Measurements from ENCODE around the gene MYL9. TPM values are rescaled to one million over a fixed set of nuclear protein-coding genes. Genes with fewer than 3 reads are reported as not detected.
A peak's percentile ranks its signal among the peaks of the same experiment; 100 is the strongest.

The MYL9 gene
- total and polyA plus RNA-seq, 2 of the 4 experiments (the other 2 are of a cell fraction): 97.5 to 425 TPM

GRCh38 chr20:36546111-36546736, 4.9 kb downstream of the MYL9 start:
- no peak overlapping the region for H2BK120ac ChIP-seq (ENCODE audit: low read depth, low read length)
- peak overlapping the region; percentile 69 for H2AK9ac ChIP-seq (replicated peaks; ENCODE audit: low read depth, low read length, poor library complexity)
- no peak overlapping the region for H2BK5ac ChIP-seq (ENCODE audit: low read depth, low read length, poor library complexity, severe bottlenecking)
- H3K9me1 ChIP-seq (ENCODE audit: insufficient read depth, low read length): peaks cover 21% of the 10 kb centered on the region
- H3K4me3 ChIP-seq (ENCODE audit: insufficient read depth, low read depth, low read length): no peak overlapping the region
- POLR2A ChIA-PET (ENCODE audit: unreplicated experiment): no interaction called here
- H2AK5ac ChIP-seq (ENCODE audit: low read depth, low read length): no peak overlapping the region
- DNase-seq (no peak), ATAC-seq (ENCODE audit: low read depth) (no peak)
- no peak overlapping the region for H4K91ac ChIP-seq (ENCODE audit: insufficient read depth, low read depth, low read length)
- H2AFZ ChIP-seq (replicated peaks; ENCODE audit: low read length, poor library complexity): no peak overlapping the region
- H3K27me3 ChIP-seq (ENCODE audit: control insufficient read depth, insufficient read depth, low read length): no peaks in the 10 kb centered on the region
- intact Hi-C loops (cut with micrococcal nuclease): no loop called here
- no peak overlapping the region for H3K4ac ChIP-seq (ENCODE audit: low read depth, low read length)
- WGBS, 2 experiments (ENCODE audit: extremely low coverage in 2 of 2, insufficient read length in 1 of 2): 88% methylated on average over 4 of the region's 14 CpGs; no CpG with 5 or more reads in 1 of the 2 experiments
- peaks cover 98% of the 10 kb centered on the region for H4K20me1 ChIP-seq (ENCODE audit: insufficient read depth, low read length)
- H4K5ac ChIP-seq (ENCODE audit: low read depth, low read length): no peak overlapping the region
- H3K4me2 ChIP-seq (ENCODE audit: low read depth, low read length): no peak overlapping the region
- no peak overlapping the region for H2BK15ac ChIP-seq (ENCODE audit: low read depth, low read length)
- no peak overlapping the region for H3K56ac ChIP-seq (ENCODE audit: extremely low read depth, insufficient read depth, low read length)
- in situ Hi-C loops (cut with MboI; ENCODE audit: low sequenced_read_pairs): no loop called here
- H3K79me1 ChIP-seq (ENCODE audit: low read depth in 1 of 2, low read length in 2 of 2): peaks cover 16 to 91% of the 10 kb centered on the region in 2 experiments; a peak in 3 of 4 replicates
- H4K8ac ChIP-seq (ENCODE audit: low read depth in 2 of 2, low read length in 2 of 2): no peak overlapping the region
- no peak overlapping the region for H3K27ac ChIP-seq (ENCODE audit: insufficient read depth, low read length)
- no peak overlapping the region for H3K23ac ChIP-seq (ENCODE audit: low read depth, low read length)
- H3K14ac ChIP-seq (replicated peaks; ENCODE audit: low read depth, low read length): no peak overlapping the region
- no peak overlapping the region for H3K9ac ChIP-seq (ENCODE audit: low read depth, low read length)
- H2BK20ac ChIP-seq (ENCODE audit: low read depth, low read length): no peak overlapping the region
- H3K4me1 ChIP-seq (ENCODE audit: control insufficient read depth, insufficient read depth, low read length): peaks cover 19% of the 10 kb centered on the region
- peaks cover 51% of the 10 kb centered on the region for H3K36me3 ChIP-seq (ENCODE audit: control insufficient read depth, insufficient read depth, low read length)
- no TSS peak for BruUV-seq (replicated peaks)
- no peak overlapping the region for H3K18ac ChIP-seq (ENCODE audit: low read depth, low read length)
- TF ChIP-seq, protein P1, sequence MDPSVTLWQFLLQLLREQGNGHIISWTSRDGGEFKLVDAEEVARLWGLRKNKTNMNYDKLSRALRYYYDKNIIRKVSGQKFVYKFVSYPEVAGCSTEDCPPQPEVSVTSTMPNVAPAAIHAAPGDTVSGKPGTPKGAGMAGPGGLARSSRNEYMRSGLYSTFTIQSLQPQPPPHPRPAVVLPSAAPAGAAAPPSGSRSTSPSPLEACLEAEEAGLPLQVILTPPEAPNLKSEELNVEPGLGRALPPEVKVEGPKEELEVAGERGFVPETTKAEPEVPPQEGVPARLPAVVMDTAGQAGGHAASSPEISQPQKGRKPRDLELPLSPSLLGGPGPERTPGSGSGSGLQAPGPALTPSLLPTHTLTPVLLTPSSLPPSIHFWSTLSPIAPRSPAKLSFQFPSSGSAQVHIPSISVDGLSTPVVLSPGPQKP (IDR thresholded peaks at IDR 0.05; ENCODE audit: borderline replicate concordance, low read depth, low read length): no peak
- TF ChIP-seq CTCF (conservative IDR thresholded peaks at IDR 0.05; ENCODE audit: low read depth, low read length): no peak
- no peak for TF ChIP-seq RFX5 (IDR thresholded peaks at IDR 0.05; ENCODE audit: low read depth, low read length)
- TF ChIP-seq, protein P2, sequence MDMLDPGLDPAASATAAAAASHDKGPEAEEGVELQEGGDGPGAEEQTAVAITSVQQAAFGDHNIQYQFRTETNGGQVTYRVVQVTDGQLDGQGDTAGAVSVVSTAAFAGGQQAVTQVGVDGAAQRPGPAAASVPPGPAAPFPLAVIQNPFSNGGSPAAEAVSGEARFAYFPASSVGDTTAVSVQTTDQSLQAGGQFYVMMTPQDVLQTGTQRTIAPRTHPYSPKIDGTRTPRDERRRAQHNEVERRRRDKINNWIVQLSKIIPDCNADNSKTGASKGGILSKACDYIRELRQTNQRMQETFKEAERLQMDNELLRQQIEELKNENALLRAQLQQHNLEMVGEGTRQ (IDR thresholded peaks at IDR 0.05; ENCODE audit: low read depth, low read length): no peak
- TF ChIP-seq NFE2L2 (IDR thresholded peaks at IDR 0.05; ENCODE audit: low read depth, low read length): no peak
- TF ChIP-seq RAD21 (IDR thresholded peaks at IDR 0.05; ENCODE audit: low read length): no peak
- TF ChIP-seq SMC3 (IDR thresholded peaks at IDR 0.05; ENCODE audit: low read depth, low read length): no peak
- TF ChIP-seq CHD1 (IDR thresholded peaks at IDR 0.05; ENCODE audit: low read depth, low read length): no peak
- no peak for TF ChIP-seq MAZ (IDR thresholded peaks at IDR 0.05; ENCODE audit: borderline replicate concordance, low read depth, low read length)
- no peak for TF ChIP-seq MXI1 (IDR thresholded peaks at IDR 0.05; ENCODE audit: borderline replicate concordance, low read depth, low read length)
- TF ChIP-seq MAFK (IDR thresholded peaks at IDR 0.05; ENCODE audit: low read depth, low read length): no peak
- TF ChIP-seq CEBPB (IDR thresholded peaks at IDR 0.05; ENCODE audit: low read depth, low read length): no peak
- no peak for TF ChIP-seq RCOR1 (IDR thresholded peaks at IDR 0.05; ENCODE audit: insufficient replicate concordance, low read length)
- TF ChIP-seq POLR2A (IDR thresholded peaks at IDR 0.05; ENCODE audit: low read depth, low read length): no peak
- no peak for TF ChIP-seq BHLHE40 (IDR thresholded peaks at IDR 0.05; ENCODE audit: low read depth, low read length)
- no peak for TF ChIP-seq FOS (IDR thresholded peaks at IDR 0.05; ENCODE audit: low read depth, low read length)
- CTCF ChIA-PET: no interaction called here
- dilution Hi-C loops (cut with HindIII; ENCODE audit: low sequenced_read_pairs, unreplicated experiment): no loop called here
- H3K9me3 ChIP-seq (ENCODE audit: control insufficient read depth, insufficient read depth, low read length): no peaks in the 10 kb centered on the region
